Neural cell (in vitro differentiated cells): ENCODE measurements around the gene SCUBE1.

ENCODE experiments used
- CTCF ChIP-seq: fragments of 450-650 bp; IDR thresholded peaks from 2 replicates; pipeline ENCODE4 v1.5.1; 2014; ENCODE audit warnings: antibody characterized with exemption, mild to moderate bottlenecking, moderate library complexity; ENCODE audit not compliant: poor library complexity, severe bottlenecking
- EP300 ChIP-seq: fragments of 450-650 bp; conservative IDR thresholded peaks from 2 replicates; pipeline ENCODE4 v1.6.1; 2014; ENCODE audit warnings: antibody characterized with exemption, mild to moderate bottlenecking, moderate library complexity; ENCODE audit not compliant: poor library complexity, severe bottlenecking
- EZH2 ChIP-seq: fragments of 200-600, 300-800 bp; shearing (Covaris generic), sonication (generic); IDR thresholded peaks from 2 replicates; pipeline ENCODE4 v1.6.1; 2014; ENCODE audit warnings: antibody characterized with exemption, low read length, borderline replicate concordance, mild to moderate bottlenecking; ENCODE audit not compliant: insufficient read depth, poor library complexity, severe bottlenecking
- REST ChIP-seq: IDR thresholded peaks from 2 replicates; pipeline ENCODE4 v1.6.1; 2012; ENCODE audit warnings: borderline replicate concordance
- TAF1 ChIP-seq: IDR thresholded peaks from 2 replicates; pipeline ENCODE4 v1.6.1; 2012; ENCODE audit warnings: low read depth

GRCh38 chr22:43249789-43250471 lies 93.2 kb downstream of the SCUBE1 start:
- TF ChIP-seq CTCF (no peak), TAF1 (no peak), EZH2 (no peak), REST (no peak), EP300 (no peak)
